Fibroblast of the conjunctiva (primary cell): ENCODE results near the gene ZFYVE28.

Experiments
- DNase-seq: peaks from one replicate; pipeline ENCODE4 v3.0.0-alpha.2; 2010; ENCODE audit warnings: low read depth

The ZFYVE28 gene

DNA sequence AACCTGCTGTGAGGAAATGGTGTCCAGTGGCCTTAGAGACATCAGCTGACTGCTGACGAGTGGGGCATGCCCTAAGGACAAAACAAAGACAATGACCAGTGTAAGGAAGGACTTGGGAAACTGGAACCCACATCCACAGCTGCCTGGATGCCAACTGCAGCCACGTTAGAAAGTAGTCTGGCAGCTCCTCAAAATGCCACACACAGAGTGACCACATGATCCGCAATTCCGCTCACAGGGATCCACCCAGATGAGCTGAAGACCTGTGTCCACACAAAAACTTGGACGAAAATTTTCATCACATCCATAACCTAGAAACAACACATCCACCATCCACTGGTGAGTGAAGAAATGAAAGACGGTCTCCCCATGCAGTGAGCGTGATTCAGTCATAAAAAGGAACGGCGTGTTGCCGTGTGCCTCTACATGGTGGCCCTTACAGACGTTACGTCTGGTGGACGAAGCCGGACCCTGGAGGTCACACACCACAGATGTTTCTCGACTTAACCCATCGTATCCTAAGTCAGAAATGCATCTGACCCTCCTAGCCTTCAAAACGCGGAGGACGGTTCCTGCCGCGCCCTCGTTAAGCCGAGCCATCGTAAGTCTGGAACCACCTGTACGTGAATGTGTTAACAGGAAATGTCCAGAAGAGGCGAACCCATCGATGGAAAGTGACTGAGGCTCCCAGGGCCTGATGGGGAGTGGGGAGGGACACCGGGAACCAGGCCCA lies 115.9 kb downstream of the ZFYVE28 start:
- no peak for DNase-seq

DNA sequence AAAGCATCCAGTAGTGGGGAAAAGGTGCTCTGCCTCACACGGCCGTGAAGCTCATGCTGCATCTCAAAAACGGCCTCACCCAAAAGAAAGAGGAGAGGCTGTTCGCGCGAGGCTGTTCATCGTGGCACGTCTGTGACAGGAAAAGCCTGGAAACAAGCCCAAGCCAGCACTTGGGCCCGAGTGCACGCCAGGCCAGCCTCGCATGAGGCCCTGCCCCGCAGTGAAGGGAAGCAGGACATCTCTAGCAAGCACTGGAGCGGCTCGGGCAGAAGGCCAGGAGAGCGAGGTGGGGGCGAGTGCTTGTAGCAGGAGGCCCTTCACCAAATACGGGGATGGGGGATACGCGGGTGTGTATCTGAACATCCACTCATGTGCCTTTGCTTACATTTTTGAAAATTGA lies 116.6 kb downstream of the ZFYVE28 start:
- DNase-seq: no peak

DNA sequence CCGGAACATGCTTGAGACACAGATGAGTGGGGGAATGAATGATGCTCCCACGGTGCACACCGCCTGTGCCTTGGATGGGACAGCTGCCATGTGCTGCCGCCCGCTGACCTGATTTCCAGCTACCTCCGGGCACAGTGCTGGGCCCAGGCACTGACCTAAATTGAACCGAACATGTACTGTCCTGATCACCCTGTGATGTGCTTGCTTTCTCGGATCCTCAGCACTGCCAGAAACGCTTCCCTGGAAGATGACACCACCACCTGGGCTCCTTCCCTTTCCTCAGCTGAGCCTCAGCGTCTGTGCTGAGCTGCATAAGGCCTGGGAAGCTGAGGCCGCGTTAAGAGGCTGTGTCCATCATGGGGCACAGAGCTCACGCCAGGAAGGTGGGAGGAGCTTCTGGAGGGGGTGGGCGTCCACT lies 117.2 kb downstream of the ZFYVE28 start:
- no peak for DNase-seq

DNA sequence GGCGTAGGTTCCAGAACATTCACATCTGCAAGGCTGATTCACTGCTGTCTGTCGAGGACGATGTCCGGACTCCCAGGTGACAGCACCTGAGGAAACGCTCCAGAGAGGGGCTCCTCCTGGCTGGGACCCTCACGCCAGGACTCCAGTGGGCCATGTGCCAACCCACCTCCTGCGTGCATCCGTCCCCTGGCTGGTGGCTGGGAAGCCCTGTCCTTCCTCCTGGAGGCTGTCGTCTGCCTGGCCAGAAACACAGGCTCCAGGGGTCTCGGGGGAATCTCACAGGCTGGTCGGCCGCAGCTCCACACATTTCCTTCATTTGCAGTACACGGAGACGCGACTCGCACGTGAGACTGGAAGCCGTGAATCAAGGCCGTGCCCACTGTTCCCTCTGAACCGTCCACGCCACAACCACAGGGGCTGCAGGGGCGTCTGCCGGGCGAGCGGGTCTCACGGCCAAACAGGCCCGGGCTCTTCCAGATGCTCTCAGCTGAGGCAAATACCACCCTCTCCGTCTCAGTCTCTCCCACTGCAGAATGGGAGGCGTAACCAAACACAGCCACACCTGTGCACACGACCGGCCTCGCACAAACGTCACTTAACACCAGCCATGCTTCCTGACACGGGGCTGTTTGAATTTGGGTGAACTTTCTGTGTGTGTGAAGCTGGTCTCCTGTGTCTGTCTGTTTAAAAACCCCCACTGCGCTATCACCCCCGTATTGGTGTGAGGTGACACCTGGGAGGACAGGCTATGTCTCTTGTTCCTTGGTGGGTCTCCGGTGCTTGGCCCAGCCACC lies 117.8 kb downstream of the ZFYVE28 start:
- DNase-seq: no peak

DNA sequence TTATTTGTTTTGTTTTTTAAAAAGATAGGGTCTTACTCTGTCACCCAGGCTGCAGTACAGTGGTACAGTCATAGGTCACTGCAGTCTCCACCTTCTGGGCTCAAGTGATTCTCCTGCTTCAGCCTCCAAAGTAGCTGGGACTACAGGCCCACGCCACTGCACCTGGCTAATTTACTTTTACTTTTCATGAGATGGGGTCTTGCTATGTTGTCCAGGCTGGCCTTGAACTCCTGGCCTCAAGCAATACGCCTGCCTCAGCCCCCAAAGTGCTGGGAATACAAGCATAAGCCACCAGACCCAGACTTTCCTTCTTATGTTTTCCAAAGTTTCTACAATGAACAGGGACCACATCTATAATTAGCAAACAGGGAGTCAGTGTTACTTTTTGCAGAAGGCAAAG lies 118.7 kb downstream of the ZFYVE28 start:
- DNase-seq: no peak

DNA sequence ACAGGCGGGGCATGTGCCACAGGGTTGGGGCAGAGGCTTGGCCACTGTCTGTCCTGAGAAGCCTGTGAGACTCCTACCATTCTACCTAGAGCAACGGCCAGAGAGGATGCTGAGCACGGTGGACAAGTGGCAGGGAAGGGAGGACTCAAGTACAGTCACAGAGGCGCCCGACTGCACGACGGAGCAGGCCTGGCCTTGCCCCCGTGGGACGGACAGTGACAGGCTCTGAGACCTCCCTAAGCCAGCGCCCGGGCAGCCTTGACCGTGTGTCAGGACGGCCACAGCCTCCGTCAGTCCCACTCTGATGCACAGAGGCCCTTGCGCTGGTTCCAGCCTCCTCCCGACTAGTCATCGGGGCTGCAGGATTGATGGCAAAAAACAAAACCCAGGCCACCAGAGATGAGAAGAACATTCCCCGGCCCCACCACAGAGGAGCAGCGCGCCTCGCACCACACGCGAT lies 119.9 kb downstream of the ZFYVE28 start:
- no peak for DNase-seq

DNA sequence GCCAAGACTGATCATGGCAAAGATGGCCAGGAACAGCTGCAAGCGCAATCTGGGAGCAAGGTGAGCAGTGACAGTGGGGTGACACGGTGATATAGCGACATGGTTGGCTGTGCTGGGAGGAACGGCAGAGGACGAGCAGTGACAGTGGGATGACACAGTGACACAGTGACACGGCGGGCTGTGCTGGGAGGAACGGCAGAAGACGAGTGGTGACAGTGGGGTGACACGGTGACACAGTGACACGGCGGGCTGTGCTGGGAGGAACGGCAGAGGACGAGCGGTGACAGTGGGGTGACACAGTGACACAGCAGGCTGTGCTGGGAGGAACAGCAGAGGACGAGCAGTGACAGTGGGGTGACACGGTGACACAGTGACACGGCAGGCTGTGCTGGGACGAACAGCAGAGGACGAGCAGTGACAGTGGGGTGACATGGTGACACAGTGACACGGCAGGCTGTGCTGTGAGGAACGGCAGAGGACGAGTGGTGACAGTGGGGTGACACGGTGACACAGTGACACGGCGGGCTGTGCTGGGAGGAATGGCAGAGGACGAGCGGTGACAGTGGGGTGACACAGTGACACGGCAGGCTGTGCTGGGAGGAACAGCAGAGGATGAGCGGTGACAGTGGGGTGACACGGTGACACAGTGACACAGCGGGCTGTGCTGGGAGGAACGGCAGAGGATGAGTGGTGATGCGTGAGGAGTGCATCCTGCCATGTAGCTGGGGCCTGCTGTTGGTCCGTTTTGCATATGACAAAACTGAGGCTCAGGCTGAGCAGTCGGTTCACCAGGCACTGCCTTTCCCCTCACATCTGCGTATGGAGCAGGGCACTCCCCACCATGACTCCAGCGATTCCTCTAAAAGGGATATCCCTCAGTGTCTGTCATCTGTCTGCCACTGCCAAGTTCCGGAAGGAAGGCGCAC lies 120.6 kb downstream of the ZFYVE28 start:
- DNase-seq: no peak

DNA sequence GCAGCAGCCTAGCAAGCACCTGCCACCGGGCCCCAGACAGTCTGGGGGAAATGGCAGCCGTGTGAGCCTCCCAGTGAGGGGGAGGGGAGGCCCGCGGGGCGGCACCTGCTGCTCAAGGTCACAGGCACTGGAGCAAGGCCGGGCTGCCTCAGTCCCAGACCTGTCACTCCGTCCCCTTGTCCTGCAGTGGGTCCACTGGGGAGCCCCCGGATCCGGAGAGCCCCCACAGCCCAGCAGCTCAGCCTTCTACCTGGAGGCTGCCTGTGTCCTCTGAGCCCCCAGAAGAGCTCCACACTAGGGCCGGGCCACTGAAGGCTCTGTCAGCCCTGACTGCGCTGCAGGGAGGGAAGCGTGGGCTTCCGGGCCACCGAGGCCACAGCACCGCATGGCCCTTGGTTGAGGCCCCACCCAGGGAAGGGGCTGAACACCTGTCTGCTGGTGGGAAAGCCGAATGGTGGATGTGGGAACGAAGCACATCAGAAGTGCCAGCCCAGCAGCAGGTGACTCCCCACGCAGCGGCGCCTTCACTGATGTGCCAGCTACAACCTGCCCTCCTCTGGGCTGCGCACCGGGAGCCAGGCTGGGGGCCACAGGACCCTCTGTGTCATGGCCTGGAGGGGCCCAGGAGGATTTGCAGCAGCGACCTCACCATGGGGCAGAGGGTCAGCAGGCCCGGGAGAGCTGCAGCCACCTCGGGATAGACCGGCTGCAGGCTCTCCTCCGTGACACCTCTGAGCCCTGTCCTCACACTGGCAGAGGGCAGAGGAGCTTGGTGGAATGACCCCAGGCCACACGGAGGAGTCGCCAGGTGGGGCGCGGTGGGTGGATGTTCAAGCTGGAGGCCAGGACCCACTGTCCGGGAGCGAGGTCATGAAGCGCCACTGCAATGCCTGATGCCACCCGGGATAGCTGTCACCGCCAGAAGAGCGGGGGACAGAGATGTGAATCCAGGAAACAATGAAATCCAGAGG lies 121.5 kb downstream of the ZFYVE28 start:
- no peak for DNase-seq

DNA sequence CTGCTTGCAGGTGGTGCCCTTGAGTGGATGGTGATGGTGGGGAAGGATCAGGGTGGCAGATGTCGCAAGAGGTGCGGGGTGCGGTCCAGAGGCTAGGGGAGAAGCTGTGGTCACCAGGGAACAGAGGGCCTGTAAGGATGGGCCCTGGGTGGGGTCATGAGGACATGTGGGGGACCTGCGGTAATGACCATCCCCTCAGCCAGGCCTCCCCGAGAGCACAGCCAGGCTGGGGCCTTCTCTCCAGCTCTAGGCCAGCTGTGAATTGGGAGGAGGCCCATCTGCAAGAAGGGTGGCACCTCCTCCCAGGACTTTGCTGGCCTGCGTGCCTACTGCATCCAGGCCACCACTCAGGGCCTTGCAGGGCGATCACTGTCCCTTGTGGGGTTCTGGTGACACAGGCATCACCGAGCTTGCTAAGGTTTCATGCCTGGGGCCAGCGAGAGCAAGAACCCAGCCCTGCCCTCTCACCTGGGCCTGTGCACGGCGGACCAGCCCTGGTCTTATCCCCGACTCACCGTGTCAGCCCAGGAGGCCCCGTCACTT lies 122.5 kb downstream of the ZFYVE28 start:
- DNase-seq: no peak

DNA sequence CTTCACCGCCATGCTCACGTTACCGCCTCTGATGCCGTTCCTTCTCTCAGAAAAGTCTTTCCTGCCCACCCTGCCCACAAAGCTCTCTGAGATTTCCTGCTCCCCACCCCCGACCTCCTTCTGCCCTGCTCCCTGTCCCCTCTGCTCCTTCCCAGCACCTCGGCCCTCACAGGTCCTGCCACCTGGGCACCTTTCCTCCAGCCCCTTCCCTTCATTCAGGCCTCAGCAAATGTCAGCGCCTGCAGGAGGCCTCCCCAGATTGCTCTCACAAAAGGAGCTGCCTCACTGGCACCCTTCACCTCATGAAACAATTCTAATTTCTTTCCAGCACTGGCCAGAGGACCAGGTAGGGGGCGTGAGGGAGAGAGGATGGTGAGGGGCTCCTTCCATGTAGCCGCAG lies 122.9 kb downstream of the ZFYVE28 start:
- DNase-seq: no peak

DNA sequence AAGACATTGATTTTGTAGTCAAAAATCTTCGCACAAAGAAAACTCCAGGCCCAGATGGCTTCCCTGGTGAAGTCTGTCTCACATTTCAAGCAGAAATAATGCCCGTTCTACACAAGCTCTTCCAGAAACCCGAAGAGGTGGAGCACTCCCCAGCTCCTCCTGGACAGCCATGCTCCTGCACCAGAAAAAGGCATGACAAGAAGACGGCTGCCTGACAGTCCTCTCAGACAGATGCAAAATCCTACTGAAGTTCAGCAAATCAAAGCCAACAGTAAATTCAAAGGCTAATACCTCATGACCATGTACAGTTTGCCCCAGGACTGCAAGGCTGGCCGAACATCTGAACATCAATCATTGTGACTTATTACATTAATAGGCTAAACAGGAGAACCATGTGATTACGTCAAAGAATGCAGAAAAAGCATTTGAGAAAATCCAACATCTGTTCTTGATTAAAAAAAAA lies 125.8 kb downstream of the ZFYVE28 start:
- DNase-seq: peak; percentile 10

DNA sequence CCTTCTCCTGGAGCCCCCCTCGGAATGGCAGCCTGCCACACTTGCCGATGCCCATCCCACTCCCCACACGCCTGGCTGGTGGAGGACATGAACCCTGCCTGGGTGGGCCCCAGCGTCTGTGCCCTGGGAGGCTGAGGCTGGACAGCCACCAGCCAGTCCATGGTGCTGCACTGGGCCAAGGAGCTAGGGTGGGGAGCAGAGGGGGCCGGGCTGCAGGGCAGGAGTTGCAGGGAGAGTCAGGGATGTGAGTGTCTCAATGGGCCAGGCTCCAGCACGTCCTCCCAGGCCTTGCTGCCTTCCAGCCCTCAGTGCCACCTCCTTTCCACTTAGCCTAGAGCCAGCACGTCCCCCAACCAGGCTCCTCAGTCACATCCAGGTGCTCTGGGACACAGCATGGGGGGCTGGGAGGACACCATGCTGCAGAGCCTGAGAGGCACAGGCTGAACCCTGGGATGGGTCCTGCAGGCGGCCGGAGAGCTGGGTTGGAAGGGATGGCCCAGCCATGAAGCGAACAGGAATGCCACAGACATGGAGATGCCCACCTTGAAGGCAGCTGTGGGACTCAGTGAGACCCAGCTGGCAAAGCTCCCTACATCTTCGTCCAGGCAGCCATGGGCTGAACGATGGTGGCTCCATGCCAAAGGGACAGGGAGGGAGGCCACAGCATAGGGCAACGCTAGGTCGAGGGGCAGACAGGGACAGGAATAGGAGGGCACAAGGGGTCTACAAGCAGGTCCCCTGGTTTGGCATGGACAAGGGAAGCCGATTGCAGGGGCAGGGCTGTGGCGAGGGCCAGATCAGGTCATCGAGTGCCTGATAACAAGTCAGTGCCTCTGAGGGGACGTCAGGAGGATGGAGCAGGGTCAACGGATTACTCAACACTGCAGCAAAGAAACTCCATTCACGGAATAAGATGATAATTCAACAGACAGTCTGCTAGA lies 126.5 kb downstream of the ZFYVE28 start:
- DNase-seq: no peak

DNA sequence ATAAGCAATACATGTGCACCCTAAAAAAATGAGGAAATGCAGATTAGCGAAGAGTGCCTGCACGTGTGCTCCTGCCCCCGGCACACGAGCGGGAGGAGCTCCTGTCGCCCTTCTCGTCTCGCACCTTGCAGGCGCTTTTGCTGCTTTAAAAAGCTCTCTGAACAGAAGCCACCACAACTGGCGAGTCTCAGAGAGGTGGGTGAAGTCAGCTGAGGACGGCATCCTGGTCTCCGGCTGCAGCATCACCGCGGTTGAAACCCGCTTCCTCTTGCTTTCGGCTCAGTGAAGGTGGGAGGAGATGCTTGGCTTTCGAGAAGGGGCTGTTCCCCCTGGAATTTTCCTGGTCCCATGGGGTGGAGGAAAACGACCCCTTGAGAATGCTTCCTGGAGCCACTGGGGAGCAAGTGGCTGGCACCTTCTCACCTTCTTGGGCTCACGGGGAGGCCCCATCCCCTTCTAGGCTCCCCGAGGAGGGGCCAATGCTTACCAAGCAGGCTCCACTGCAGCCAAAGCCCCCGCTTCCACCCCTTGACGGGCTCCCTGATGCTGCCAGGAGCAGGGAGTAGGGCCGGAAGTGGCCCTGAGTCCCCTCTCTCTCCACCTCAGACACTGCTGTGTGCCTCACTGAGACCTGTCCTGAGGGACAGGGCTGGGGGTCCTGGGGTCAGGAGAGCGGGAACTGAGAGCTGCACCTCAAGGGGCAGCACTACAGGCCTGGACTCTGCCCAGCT lies 127.3 kb downstream of the ZFYVE28 start:
- DNase-seq: no peak

DNA sequence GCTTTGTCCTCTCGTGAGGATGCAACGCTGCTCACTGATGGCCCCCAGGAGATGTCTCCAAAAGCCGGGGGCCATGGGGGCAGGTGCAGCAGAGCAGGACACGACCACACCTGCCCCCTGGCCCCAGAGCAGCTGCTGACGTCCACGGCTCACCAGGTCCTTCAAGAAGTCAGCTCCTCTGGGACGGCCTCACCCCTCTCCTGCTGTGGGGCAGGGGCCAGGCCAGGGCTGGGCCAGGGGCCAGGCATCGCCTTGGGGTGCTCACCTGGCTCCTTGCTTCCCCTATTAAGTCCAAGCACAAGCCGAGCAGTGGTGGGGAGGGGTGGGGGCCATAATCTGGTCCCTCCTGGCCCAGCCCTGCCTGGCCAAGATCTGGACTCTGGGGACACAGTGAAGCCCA lies 128.0 kb downstream of the ZFYVE28 start:
- DNase-seq: no peak

DNA sequence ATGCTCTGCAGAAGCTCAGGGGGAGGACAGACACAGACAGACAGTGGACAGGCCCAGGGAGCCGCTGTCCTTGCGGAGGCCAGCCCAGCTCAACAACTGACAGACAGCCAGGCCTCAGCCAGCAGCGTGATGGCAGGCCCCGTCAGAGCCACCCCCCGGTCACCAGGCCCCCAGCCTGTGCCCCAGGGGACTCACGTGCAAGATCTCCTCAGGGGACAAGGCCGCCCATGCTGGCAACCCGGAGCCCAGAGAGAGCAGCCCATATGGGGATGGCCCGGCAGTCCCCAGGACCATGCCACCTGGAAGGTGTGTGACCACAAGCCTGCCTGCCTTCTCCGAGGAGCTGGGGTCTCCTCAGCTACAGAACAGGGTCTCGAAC lies 128.5 kb downstream of the ZFYVE28 start:
- no peak for DNase-seq

DNA sequence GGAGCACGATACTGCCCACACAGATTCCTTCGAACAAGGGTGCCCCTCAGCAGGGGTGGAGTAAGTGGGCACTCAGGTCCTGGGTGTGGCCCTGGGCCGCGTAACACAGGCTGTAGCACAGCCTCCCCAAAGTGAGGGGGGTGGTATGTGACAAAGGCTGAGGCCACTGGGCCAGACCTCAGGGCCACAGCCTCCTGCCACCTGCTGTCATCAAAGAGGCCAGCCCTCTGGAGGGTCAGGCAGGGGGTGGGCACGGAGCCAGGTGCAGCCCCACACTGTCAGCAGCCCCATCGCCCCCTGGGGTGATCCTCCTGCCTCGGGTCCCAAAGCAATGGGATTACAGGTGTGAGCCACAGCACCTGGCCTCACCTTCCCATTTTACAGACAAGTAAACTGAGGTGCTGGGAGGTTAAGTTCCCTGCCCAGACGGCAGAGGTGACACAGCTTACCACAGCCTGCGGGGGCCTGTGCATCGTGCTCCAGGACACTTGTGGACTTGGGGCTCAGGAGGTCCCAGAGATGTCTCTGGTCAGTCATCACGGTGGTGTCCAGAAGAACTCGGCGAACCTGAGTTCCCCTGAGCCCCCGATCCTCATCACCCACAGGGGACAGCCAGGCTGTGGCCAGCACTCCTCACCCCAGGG lies 129.0 kb downstream of the ZFYVE28 start:
- no peak for DNase-seq

DNA sequence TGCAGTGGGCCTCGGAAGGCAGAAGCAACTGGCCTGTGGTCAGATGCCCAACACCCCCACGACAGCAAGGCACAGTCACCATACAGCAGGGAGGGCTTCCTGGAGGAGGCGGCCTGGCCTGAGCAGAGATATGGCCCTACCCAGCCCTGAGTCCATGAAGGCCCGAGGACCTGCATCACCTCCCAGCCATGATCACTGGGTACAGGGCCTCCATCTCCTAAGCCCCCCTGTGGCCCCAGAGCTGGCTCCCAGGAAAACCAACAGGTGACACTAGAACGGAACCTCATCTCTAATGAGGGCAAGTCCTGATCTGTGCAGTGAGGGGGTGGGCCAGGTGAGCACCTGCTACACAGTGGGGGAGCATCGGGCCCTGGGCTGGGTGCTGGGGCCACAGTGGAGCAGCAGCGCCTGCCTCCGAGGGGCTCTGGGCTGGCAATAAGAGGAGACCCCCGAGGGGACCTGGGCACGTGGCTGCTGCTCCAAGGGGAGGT lies 130.3 kb downstream of the ZFYVE28 start:
- DNase-seq: no peak

DNA sequence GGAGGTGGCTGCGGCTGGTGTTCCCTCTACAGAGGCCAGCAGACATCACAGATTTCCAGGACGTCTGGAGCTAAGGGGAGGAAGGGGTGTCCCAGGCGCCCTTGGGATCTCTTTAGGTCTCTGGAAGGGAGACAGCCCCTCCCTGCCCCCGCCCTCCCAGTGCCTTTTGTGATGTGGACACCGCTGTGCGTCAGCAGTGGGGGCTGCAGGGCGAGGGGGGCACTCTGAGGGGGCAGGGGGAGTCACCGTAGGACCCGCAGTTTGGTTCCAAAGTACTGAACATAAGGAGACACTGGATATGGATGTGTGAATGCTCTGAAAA lies 130.9 kb downstream of the ZFYVE28 start:
- DNase-seq: no peak
